ENCODE data around the gene SIN3A.

GRCh38 chr15:75362642-75363249 is 88.7 kb downstream of the SIN3A start:
- TF ChIP-seq CTCF (IDR thresholded peaks at IDR 0.05) = no peak
- TF ChIP-seq POLR2AphosphoS5 (IDR thresholded peaks at IDR 0.05) = no peak
- no peak for TF ChIP-seq POLR2A (IDR thresholded peaks at IDR 0.05)

Data from prostate gland (tissue), 2 donors.